ENCODE results near the gene RALBP1.

- TF ChIP-seq CTCF (IDR thresholded peaks at IDR 0.05) (no peak), POLR2AphosphoS5 (IDR thresholded peaks at IDR 0.05) (no peak)
These were observed 42.6 kb downstream of the RALBP1 start for GRCh38 chr18:9517869-9518268.
